Tibial nerve (tissue), 4 donors: ENCODE results near the gene PLPPR2. TPM values are rescaled to one million over a fixed set of nuclear protein-coding genes. Genes with fewer than 3 reads are reported as not detected.

Source experiments
- DNase-seq, 2 donors: peaks; one replicate each; pipeline ENCODE4 v3.0.0-alpha.2; 2019; ENCODE audit warnings: low spot score in 2 of 2
- H3K27ac ChIP-seq, 4 donors: fragments of 200-600 bp; sonication (generic) in 3 of 4; one replicate each; pipeline ENCODE4 v1.5.1; 2017 to 2019; ENCODE audit warnings: mild to moderate bottlenecking in 1 of 4
- H3K27me3 ChIP-seq, 2 donors: fragments of 200-600 bp; sonication (generic) in 1 of 2; one replicate each; pipeline versions ENCODE4 v1.5.1 to v1.6.0; 2017 to 2019
- H3K36me3 ChIP-seq, 3 donors: fragments of 200-600 bp; sonication (generic); one replicate each; pipeline ENCODE4 v1.5.1; 2018 to 2019
- H3K4me1 ChIP-seq, 4 donors: fragments of 200-600 bp; sonication (generic) in 3 of 4; one replicate each; pipeline ENCODE4 v1.5.1; 2017 to 2019
- H3K4me3 ChIP-seq, 4 donors: fragments of 200-600 bp; sonication (generic) in 3 of 4; one replicate each; pipeline ENCODE4 v1.5.1; 2017 to 2019; ENCODE audit warnings: mild to moderate bottlenecking in 1 of 4, moderate library complexity in 1 of 4
- H3K9me3 ChIP-seq, 4 donors: fragments of 200-600 bp; sonication (generic) in 3 of 4; one replicate each; pipeline ENCODE4 v1.5.1; 2017 to 2019
- EP300 ChIP-seq, 2 donors: sonication (generic); formaldehyde crosslinking; IDR thresholded peaks; one replicate each; pipeline ENCODE4 v1.6.1; 2017; ENCODE audit warnings: antibody characterized with exemption in 2 of 2, mild to moderate bottlenecking in 1 of 2
- POLR2A ChIP-seq, 2 donors: fragments of 450-650 bp; IDR thresholded peaks; one replicate each; pipeline ENCODE4 v1.6.1; 2017; ENCODE audit warnings: antibody characterized with exemption in 2 of 2, mild to moderate bottlenecking in 2 of 2, moderate library complexity in 2 of 2
- WGBS, 2 donors: methylation state at CpG; one replicate each; pipeline ENCODE4 v1.1.5; 2018; 5-methylcytosine and 5-hydroxymethylcytosine counted together
- total RNA-seq, 4 donors: library from RNA; depleted of rRNA; stranded (reverse); fragments of >200 nt; gene quantifications; one replicate each; pipeline ENCODE4 v1.1.0, GENCODE V29; 2016
- TF ChIP-seq, protein P1 (sequence below), 5 experiments: fragments of 200-600 bp in 3 of 5; fragments of 450-650 bp in 2 of 5; sonication (generic) in 3 of 5; IDR thresholded peaks; one replicate each; pipeline ENCODE4 v1.5.1; 2016 to 2019; ENCODE audit warnings: antibody characterized with exemption in 5 of 5, mild to moderate bottlenecking in 3 of 5, moderate library complexity in 2 of 5

PLPPR2 gene
- total RNA-seq, 4 donors from 2014 or later = 20.1 to 82.2 (median 33.8) TPM

DNA sequence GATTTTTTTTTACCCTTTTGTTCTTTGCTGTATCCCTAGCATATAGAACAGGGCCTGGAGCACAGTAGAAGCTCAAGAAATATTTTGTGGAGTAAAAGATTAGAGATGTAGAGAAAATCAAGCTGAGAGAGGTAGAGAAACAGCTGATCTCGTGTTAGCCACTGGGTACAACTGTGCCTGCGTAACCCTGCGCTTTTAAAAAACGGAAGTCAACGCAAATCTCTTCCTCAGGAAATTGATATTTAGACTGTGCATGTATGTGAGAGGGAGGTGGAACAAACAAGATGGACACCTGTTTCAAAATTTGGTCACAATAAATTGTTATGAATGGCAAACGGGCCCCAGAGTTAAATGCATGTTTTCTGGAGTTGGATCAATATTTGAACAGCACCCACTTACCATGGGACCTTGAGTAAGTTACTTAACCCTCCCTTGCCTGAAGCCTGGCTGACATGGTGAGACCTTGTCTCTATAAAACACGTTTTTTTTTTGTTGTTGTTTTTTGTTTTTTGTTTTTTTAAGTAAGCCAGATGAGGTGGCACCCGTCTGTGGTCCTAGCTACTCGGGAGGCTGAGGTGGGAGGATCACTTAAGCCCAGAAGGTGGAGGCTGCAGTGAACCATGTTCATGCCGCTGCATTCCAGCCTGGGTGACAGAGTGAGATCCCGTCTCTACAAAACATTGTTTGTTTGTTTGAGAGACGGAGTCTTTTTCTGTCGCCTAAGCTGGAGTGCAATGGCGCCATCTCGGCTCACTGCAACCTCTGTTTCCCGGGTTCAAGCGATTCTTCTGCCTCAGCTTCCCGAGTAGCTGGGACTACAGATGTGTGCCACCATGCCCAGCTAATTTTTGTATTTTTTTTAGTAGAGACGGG, 32.2 kb downstream of the PLPPR2 start:
- H3K4me3 ChIP-seq = no peak overlapping the region
- WGBS, 2 donors = 72 to 76% methylated on average over 19 of the region's 19 CpGs
- H3K36me3 ChIP-seq = no peaks in the 10 kb centered on the region
- H3K9me3 ChIP-seq = peaks cover 0 to 9% (median 0%) of the 10 kb centered on the region in 4 donors
- peak overlapping the region in 2 of 4 donors; percentile 14 to 16 for H3K27ac ChIP-seq
- TF ChIP-seq EP300 (IDR thresholded peaks at IDR 0.05) (no peak), POLR2A (IDR thresholded peaks at IDR 0.05) (no peak)
- TF ChIP-seq, protein P1, sequence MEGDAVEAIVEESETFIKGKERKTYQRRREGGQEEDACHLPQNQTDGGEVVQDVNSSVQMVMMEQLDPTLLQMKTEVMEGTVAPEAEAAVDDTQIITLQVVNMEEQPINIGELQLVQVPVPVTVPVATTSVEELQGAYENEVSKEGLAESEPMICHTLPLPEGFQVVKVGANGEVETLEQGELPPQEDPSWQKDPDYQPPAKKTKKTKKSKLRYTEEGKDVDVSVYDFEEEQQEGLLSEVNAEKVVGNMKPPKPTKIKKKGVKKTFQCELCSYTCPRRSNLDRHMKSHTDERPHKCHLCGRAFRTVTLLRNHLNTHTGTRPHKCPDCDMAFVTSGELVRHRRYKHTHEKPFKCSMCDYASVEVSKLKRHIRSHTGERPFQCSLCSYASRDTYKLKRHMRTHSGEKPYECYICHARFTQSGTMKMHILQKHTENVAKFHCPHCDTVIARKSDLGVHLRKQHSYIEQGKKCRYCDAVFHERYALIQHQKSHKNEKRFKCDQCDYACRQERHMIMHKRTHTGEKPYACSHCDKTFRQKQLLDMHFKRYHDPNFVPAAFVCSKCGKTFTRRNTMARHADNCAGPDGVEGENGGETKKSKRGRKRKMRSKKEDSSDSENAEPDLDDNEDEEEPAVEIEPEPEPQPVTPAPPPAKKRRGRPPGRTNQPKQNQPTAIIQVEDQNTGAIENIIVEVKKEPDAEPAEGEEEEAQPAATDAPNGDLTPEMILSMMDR (IDR thresholded peaks at IDR 0.05) = no peak
- H3K27me3 ChIP-seq = peaks cover 0 to 19% of the 10 kb centered on the region in 2 donors
- DNase-seq = no peak
- peaks cover 0 to 21% (median 13%) of the 10 kb centered on the region in 4 donors for H3K4me1 ChIP-seq

DNA sequence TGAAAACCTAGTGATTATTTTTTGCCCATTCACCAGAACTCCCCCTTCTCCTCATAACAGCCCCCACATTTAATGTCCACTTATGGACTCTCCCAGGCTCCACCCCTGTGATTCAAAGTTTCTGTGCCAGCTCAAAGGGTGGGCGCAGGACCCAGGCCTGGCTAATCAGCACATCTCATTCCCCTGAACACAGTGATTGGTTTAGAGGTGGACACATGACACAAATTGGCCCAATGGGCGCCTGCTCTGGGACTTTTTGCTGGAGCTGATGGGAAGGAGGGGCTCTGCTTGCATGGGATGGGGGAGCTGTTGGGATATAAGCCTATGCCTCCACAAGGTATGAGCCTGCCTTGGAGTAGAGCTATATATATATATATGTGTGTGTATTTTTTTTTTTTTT, 35.1 kb downstream of the PLPPR2 start:
- no peak overlapping the region for H3K27ac ChIP-seq
- H3K4me3 ChIP-seq = no peak overlapping the region
- 92 to 95% methylated on average over 2 of the region's 2 CpGs for WGBS, 2 donors

DNA sequence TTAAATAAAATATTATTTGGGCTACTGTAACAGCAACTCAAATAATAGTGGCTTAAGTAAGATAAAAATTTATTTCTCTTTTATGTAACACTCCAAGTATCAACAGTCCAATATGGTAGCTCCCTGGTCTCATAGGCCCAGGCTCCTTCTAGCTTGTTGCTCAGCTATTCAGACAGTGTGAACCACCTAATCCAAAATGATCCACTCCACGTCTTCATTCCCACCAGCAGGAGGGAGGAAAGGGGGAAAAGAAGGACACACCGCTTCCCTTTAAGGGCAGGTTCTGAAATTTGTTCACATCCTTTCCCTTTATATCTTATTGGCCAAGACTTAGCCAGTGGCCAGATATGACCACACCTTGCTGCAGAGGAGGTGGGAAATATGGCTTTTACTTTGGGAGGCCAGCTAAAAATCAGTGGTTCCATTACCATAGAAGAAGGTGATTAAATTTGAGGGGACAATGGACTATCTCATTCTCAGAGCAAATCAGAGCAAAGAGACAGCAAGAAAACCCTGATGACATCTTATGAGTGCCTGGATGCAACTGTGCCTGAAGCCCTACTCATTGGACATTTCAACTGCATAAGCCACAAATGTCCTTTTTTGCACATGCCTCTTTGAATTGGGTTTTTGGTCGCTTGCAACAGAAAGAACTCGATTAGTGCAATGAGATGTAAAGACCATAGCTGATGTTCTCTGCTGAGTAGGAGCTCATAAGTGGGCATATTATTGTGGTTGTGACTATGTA, 35.9 kb downstream of the PLPPR2 start:
- H3K4me1 ChIP-seq = no peaks in the 10 kb centered on the region
- TF ChIP-seq POLR2A (IDR thresholded peaks at IDR 0.05) = no peak
- no peak for TF ChIP-seq EP300 (IDR thresholded peaks at IDR 0.05)

More for the DNA sequence above, 35.1 kb downstream of the PLPPR2 start:
- TF ChIP-seq EP300 (IDR thresholded peaks at IDR 0.05) = no peak
- TF ChIP-seq, protein P1 (IDR thresholded peaks at IDR 0.05) = no peak
- TF ChIP-seq POLR2A (IDR thresholded peaks at IDR 0.05) = no peak
- H3K4me1 ChIP-seq = no peaks in the 10 kb centered on the region
- peaks cover 0 to 9% (median 0%) of the 10 kb centered on the region in 4 donors for H3K9me3 ChIP-seq
- H3K27me3 ChIP-seq = no peaks in the 10 kb centered on the region
- DNase-seq = no peak
- H3K36me3 ChIP-seq = no peaks in the 10 kb centered on the region

DNA sequence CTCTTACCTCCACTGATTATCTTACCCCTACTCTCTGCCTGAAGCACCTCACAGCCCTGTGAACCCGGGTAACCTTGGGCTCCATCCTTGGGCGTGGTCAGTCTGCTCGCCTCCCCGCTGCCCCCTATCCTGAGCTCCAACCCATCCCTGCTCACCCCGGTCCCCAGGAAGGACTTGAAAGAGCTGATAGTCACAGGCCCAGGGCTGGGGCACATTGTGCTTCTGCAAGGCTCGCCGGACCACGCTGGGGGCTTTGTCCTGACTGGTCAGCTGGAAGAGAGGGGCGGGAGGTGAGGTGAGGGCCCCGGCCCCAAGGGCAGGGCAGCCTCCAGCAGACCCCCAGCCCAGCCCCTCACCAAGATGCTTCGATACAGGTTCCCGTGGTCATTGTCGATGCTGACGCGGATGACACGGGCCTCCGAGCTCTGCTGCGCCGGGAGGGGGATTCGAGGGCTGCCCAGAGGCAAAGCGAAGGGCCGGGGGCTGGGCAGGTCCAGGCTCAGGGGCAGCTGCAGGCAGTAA, 41.9 kb downstream of the PLPPR2 start:
- 85% methylated on average over 18 to 22 of the region's 22 CpGs for WGBS, 2 donors
- TF ChIP-seq, protein P1 (IDR thresholded peaks at IDR 0.05) = no peak
- no peak for TF ChIP-seq POLR2A (IDR thresholded peaks at IDR 0.05)
- Histone ChIP-seq H3K9me3 (no peaks in the 10 kb centered on the region), H3K4me3 (no peak overlapping the region), H3K4me1 (no peaks in the 10 kb centered on the region), H3K27me3 (no peaks in the 10 kb centered on the region), H3K36me3 (no peaks in the 10 kb centered on the region), H3K27ac (no peak overlapping the region)
- DNase-seq = no peak

More for the DNA sequence above, 35.9 kb downstream of the PLPPR2 start:
- 78% methylated on average over 4 of the region's 4 CpGs for WGBS, 2 donors
- Histone ChIP-seq H3K4me3 (no peak overlapping the region), H3K27ac (no peak overlapping the region), H3K9me3 (peaks cover 0 to 9% (median 0%) of the 10 kb centered on the region in 4 donors), H3K36me3 (no peaks in the 10 kb centered on the region), H3K27me3 (no peaks in the 10 kb centered on the region)
- DNase-seq = no peak

DNA sequence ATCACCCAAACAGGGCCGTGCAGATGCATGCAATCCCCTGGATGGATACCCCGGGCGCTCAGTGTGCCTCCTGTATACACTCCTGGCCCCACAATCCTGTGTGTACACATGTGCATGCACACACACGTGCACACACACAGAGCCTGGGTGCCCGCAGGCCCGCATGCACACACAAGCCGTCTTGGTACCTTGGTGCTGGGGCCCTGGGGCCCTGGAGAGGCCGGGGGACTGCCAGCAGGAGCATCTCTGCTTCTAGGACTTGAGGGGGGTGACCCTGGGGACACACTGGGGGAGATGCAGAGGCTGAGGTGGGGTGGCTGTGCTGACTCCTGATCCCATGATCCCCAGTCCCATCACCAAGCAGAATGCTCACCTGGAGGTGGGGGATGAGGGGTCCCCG, 44.4 kb downstream of the PLPPR2 start:
- no peaks in the 10 kb centered on the region for H3K9me3 ChIP-seq
- no peak for DNase-seq
- H3K4me1 ChIP-seq = no peaks in the 10 kb centered on the region
- TF ChIP-seq POLR2A (IDR thresholded peaks at IDR 0.05) = no peak
- TF ChIP-seq EP300 (IDR thresholded peaks at IDR 0.05) = no peak
- TF ChIP-seq, protein P1 (IDR thresholded peaks at IDR 0.05) = no peak
- H3K4me3 ChIP-seq = no peak overlapping the region
- H3K27me3 ChIP-seq = no peaks in the 10 kb centered on the region
- 86 to 95% methylated on average over 7 to 9 of the region's 9 CpGs for WGBS, 2 donors
- no peak overlapping the region for H3K27ac ChIP-seq
- no peaks in the 10 kb centered on the region for H3K36me3 ChIP-seq
